Activated T-cell treated with anti-CD3 and anti-CD28 coated beads, Interleukin-2, amount 50 U/mL, for 24 hours (primary cell): ENCODE results near the gene OGFOD2.
"Not testable (repeated sequence)": the region's sequence is repeated elsewhere in the genome, so short reads cannot be mapped to it uniquely, and the experiment has no call there.

Experiments
- DNase-seq: peaks from one replicate; pipeline ENCODE4 v3.0.0-alpha.2; 2020
- H3K27ac Mint-ChIP-seq: 2 replicates; pipeline ENCODE4 v1.8.0; 2020; ENCODE audit warnings: mild to moderate bottlenecking, mixed read lengths
- H3K27me3 Mint-ChIP-seq: 2 replicates; pipeline ENCODE4 v1.8.0; 2020; ENCODE audit warnings: mixed read lengths
- H3K36me3 Mint-ChIP-seq: 2 replicates; pipeline ENCODE4 v1.8.0; 2020; ENCODE audit warnings: low read depth, mixed read lengths
- H3K4me1 Mint-ChIP-seq: 2 replicates; pipeline ENCODE4 v1.8.0; 2020; ENCODE audit warnings: low read depth, mixed read lengths
- H3K4me3 Mint-ChIP-seq: 2 replicates; pipeline ENCODE4 v1.8.0; 2020; ENCODE audit warnings: mild to moderate bottlenecking, moderate library complexity, mixed read lengths
- H3K9me3 Mint-ChIP-seq: 2 replicates; pipeline ENCODE4 v1.8.0; 2020; ENCODE audit warnings: mixed read lengths

OGFOD2 gene

GRCh38 chr12:123013185-123014095 lies 38.4 kb downstream of the OGFOD2 start:
- no peaks in the 10 kb centered on the region for H3K27me3 Mint-ChIP-seq
- H3K36me3 Mint-ChIP-seq = peaks cover 17% of the 10 kb centered on the region
- no peaks in the 10 kb centered on the region for H3K4me1 Mint-ChIP-seq
- DNase-seq = no peak
- no peak overlapping the region for H3K27ac Mint-ChIP-seq
- no peak overlapping the region for H3K4me3 Mint-ChIP-seq
- H3K9me3 Mint-ChIP-seq = no peaks in the 10 kb centered on the region

- H3K4me3 Mint-ChIP-seq, H3K4me1 Mint-ChIP-seq, H3K9me3 Mint-ChIP-seq, H3K27ac Mint-ChIP-seq, DNase-seq, H3K27me3 Mint-ChIP-seq: not testable (repeated sequence)
- peaks cover 16% of the 10 kb centered on the region for H3K36me3 Mint-ChIP-seq
Observed at GRCh38 chr12:123014473-123014872, 39.4 kb downstream of the OGFOD2 start.

GRCh38 chr12:123017753-123018152 lies 42.7 kb downstream of the OGFOD2 start:
- DNase-seq = no peak
- Mint-ChIP-seq H3K27me3 (no peaks in the 10 kb centered on the region), H3K27ac (no peak overlapping the region), H3K4me3 (no peak overlapping the region), H3K36me3 (peaks cover 4% of the 10 kb centered on the region), H3K9me3 (no peaks in the 10 kb centered on the region), H3K4me1 (peaks cover 11% of the 10 kb centered on the region)

GRCh38 chr12:123019841-123020138 lies 44.7 kb downstream of the OGFOD2 start:
- DNase-seq = no peak

GRCh38 chr12:123021688-123022604 lies 46.9 kb downstream of the OGFOD2 start:
- peaks cover 36% of the 10 kb centered on the region for H3K4me1 Mint-ChIP-seq

More at GRCh38 chr12:123019841-123020138, 44.7 kb downstream of the OGFOD2 start:
- H3K4me1 Mint-ChIP-seq = peaks cover 25% of the 10 kb centered on the region
- H3K9me3 Mint-ChIP-seq = no peaks in the 10 kb centered on the region
- H3K36me3 Mint-ChIP-seq = peaks cover 2% of the 10 kb centered on the region
- H3K27ac Mint-ChIP-seq = peak overlapping the region; percentile 58
- no peaks in the 10 kb centered on the region for H3K27me3 Mint-ChIP-seq
- H3K4me3 Mint-ChIP-seq = no peak overlapping the region

GRCh38 chr12:123022846-123023245 lies 47.8 kb downstream of the OGFOD2 start:
- peaks cover 36% of the 10 kb centered on the region for H3K4me1 Mint-ChIP-seq
- H3K4me3 Mint-ChIP-seq = no peak overlapping the region
- H3K27ac Mint-ChIP-seq = no peak overlapping the region
- H3K36me3 Mint-ChIP-seq = peaks cover 4% of the 10 kb centered on the region
- no peaks in the 10 kb centered on the region for H3K27me3 Mint-ChIP-seq
- no peak for DNase-seq
- no peaks in the 10 kb centered on the region for H3K9me3 Mint-ChIP-seq

More at GRCh38 chr12:123021688-123022604, 46.9 kb downstream of the OGFOD2 start:
- Mint-ChIP-seq H3K4me3 (no peak overlapping the region), H3K27ac (no peak overlapping the region), H3K9me3 (no peaks in the 10 kb centered on the region), H3K27me3 (no peaks in the 10 kb centered on the region), H3K36me3 (peaks cover 2% of the 10 kb centered on the region)
- DNase-seq = no peak

GRCh38 chr12:123024819-123025391 lies 49.9 kb downstream of the OGFOD2 start:
- Mint-ChIP-seq H3K9me3 (no peaks in the 10 kb centered on the region), H3K27ac (peak overlapping the region; percentile 79), H3K27me3 (no peaks in the 10 kb centered on the region), H3K4me3 (peak overlapping the region; percentile 27), H3K36me3 (peaks cover 8% of the 10 kb centered on the region), H3K4me1 (peaks cover 38% of the 10 kb centered on the region)
- DNase-seq = peak; percentile 52

- no peak overlapping the region for H3K27ac Mint-ChIP-seq
- H3K9me3 Mint-ChIP-seq = no peaks in the 10 kb centered on the region
Observed at GRCh38 chr12:123026094-123026853, 51.2 kb downstream of the OGFOD2 start.

GRCh38 chr12:123027726-123028445 lies 52.8 kb downstream of the OGFOD2 start:
- no peak overlapping the region for H3K4me3 Mint-ChIP-seq
- no peaks in the 10 kb centered on the region for H3K27me3 Mint-ChIP-seq
- H3K27ac Mint-ChIP-seq = peak overlapping the region; percentile 47
- H3K36me3 Mint-ChIP-seq = peaks cover 9% of the 10 kb centered on the region
- no peaks in the 10 kb centered on the region for H3K9me3 Mint-ChIP-seq
- no peak for DNase-seq
- H3K4me1 Mint-ChIP-seq = peaks cover 32% of the 10 kb centered on the region

More at GRCh38 chr12:123026094-123026853, 51.2 kb downstream of the OGFOD2 start:
- no peak overlapping the region for H3K4me3 Mint-ChIP-seq
- DNase-seq = no peak
- peaks cover 9% of the 10 kb centered on the region for H3K36me3 Mint-ChIP-seq
- H3K4me1 Mint-ChIP-seq = peaks cover 35% of the 10 kb centered on the region
- no peaks in the 10 kb centered on the region for H3K27me3 Mint-ChIP-seq

GRCh38 chr12:123028475-123028874 lies 53.4 kb downstream of the OGFOD2 start:
- Mint-ChIP-seq H3K36me3 (peaks cover 11% of the 10 kb centered on the region), H3K4me1 (peaks cover 36% of the 10 kb centered on the region), H3K4me3 (no peak overlapping the region), H3K27ac (peak overlapping the region; percentile 37), H3K27me3 (no peaks in the 10 kb centered on the region), H3K9me3 (no peaks in the 10 kb centered on the region)
- no peak for DNase-seq

GRCh38 chr12:123029550-123029949 lies 54.5 kb downstream of the OGFOD2 start:
- H3K36me3 Mint-ChIP-seq = peaks cover 15% of the 10 kb centered on the region
- no peak for DNase-seq
- no peaks in the 10 kb centered on the region for H3K27me3 Mint-ChIP-seq
- H3K4me1 Mint-ChIP-seq = peaks cover 36% of the 10 kb centered on the region
- no peaks in the 10 kb centered on the region for H3K9me3 Mint-ChIP-seq
- no peak overlapping the region for H3K27ac Mint-ChIP-seq
- H3K4me3 Mint-ChIP-seq = no peak overlapping the region
